Activated B cell treated with CpG ODN at 0.5 μM for 24 hours (primary cell): Measurements from ENCODE around the gene HOMER1. TPM values are rescaled to one million over a fixed set of nuclear protein-coding genes. Genes with fewer than 3 reads are reported as not detected.

Source experiments
- ATAC-seq: fragments of 200-7000 bp; cut with Tn5 transposase; one replicate; pipeline ENCODE4 v1.10.0; 2021; ENCODE audit warnings: low read depth, mild to moderate bottlenecking, moderate library complexity
- CTCF ChIA-PET: fragments of 350-600 bp; sonication (Branson Sonifier 250); formaldehyde crosslinking; loops from one replicate; lab custom pipeline; 2021; ENCODE audit warnings: antibody characterized with exemption; lab: Charles Lee
- POLR2A ChIA-PET: fragments of 350-600 bp; sonication (Branson Sonifier 250); formaldehyde crosslinking; loops from one replicate; lab custom pipeline; 2021; ENCODE audit warnings: antibody characterized with exemption; lab: Charles Lee
- DNase-seq: peaks from one replicate; pipeline ENCODE4 v3.0.0; 2022
- H3K27ac Mint-ChIP-seq: one replicate; pipeline ENCODE4 v1.8.0; 2020; ENCODE audit warnings: mixed read lengths
- H3K27me3 Mint-ChIP-seq: one replicate; pipeline ENCODE4 v1.8.0; 2021; ENCODE audit warnings: mixed read lengths
- H3K36me3 Mint-ChIP-seq: one replicate; pipeline ENCODE4 v1.8.0; 2021; ENCODE audit warnings: low read depth, mixed read lengths
- H3K4me1 Mint-ChIP-seq: one replicate; pipeline ENCODE4 v1.8.0; 2021; ENCODE audit warnings: mixed read lengths
- H3K4me3 Mint-ChIP-seq: one replicate; pipeline ENCODE4 v1.8.0; 2020; ENCODE audit warnings: mild to moderate bottlenecking, mixed read lengths
- H3K9me3 Mint-ChIP-seq: one replicate; pipeline ENCODE4 v1.8.0; 2020; ENCODE audit warnings: mixed read lengths
- intact Hi-C: fragments of 100-400 bp; cut with micrococcal nuclease; formaldehyde crosslinking; loops from one replicate; pipeline ENCODE4 v1.15.1; 2024
- total RNA-seq: library from RNA; stranded (reverse); gene quantifications from 2 replicates; pipeline ENCODE4 v1.2.3, GENCODE V29; 2022
- TF ChIP-seq, protein P1 (sequence below): fragments of 200-600 bp; IDR thresholded peaks from one replicate; pipeline ENCODE4 v1.8.0; 2022; ENCODE audit warnings: antibody characterized with exemption, mild to moderate bottlenecking

Gene HOMER1
- total RNA-seq, 1 donor from 2014 or later, result 3.2 TPM

DNA sequence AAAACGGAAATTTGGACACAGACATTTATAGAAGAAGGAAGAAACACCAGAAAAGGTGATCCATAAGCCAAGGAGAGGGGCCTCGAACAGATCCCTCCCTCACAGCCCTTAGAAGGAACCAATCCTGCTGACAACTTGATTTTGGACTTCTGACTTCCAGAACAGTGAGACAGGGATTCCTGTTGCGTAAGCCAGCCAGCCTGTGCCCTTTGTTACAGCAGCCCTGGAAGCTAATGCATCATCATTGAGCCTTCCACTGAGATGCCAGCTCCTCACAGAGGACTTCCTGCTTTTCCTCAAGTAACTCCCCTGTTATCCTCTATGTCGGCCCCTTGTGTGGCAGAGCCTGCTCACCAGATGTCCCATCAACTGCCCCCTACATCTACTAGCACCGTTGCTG, 183.9 kb downstream of the HOMER1 start:
- TF ChIP-seq, protein P1, sequence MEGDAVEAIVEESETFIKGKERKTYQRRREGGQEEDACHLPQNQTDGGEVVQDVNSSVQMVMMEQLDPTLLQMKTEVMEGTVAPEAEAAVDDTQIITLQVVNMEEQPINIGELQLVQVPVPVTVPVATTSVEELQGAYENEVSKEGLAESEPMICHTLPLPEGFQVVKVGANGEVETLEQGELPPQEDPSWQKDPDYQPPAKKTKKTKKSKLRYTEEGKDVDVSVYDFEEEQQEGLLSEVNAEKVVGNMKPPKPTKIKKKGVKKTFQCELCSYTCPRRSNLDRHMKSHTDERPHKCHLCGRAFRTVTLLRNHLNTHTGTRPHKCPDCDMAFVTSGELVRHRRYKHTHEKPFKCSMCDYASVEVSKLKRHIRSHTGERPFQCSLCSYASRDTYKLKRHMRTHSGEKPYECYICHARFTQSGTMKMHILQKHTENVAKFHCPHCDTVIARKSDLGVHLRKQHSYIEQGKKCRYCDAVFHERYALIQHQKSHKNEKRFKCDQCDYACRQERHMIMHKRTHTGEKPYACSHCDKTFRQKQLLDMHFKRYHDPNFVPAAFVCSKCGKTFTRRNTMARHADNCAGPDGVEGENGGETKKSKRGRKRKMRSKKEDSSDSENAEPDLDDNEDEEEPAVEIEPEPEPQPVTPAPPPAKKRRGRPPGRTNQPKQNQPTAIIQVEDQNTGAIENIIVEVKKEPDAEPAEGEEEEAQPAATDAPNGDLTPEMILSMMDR, result no peak
- ATAC-seq (no peak), DNase-seq (no peak)
- ChIA-PET POLR2A (no interaction called here), CTCF (no interaction called here)
- H3K27me3 Mint-ChIP-seq, result no peaks in the 10 kb centered on the region
- intact Hi-C loops, result no loop called here
- H3K4me1 Mint-ChIP-seq, result no peaks in the 10 kb centered on the region
- H3K36me3 Mint-ChIP-seq, result no peaks in the 10 kb centered on the region
- H3K9me3 Mint-ChIP-seq, result peaks cover 4% of the 10 kb centered on the region
- no peak overlapping the region for H3K27ac Mint-ChIP-seq
- H3K4me3 Mint-ChIP-seq, result no peak overlapping the region

- POLR2A ChIA-PET, result no interaction called here
- DNase-seq, result no peak
- no peak for ATAC-seq
- Mint-ChIP-seq H3K36me3 (no peaks in the 10 kb centered on the region), H3K4me3 (no peak overlapping the region), H3K27me3 (no peaks in the 10 kb centered on the region), H3K27ac (no peak overlapping the region), H3K4me1 (no peaks in the 10 kb centered on the region), H3K9me3 (no peaks in the 10 kb centered on the region)
- intact Hi-C loops, result no loop called here
- TF ChIP-seq, protein P1, result no peak
- CTCF ChIA-PET, result no interaction called here
These were observed 184.5 kb downstream of the HOMER1 start for GRCh38 chr5:79329453-79329852.

Other genes with a start within 250 kb of the HOMER1 start
- gene TENT2, start 98.3 kb upstream of the HOMER1 start, total RNA-seq, result 110 and 123 TPM in 2 replicates
- 0.11 and 0.17 TPM in 2 replicates for gene CMYA5, start 175.7 kb upstream of the HOMER1 start, total RNA-seq